A204.1 (cell line): Measurements from ENCODE around the gene MEGF6.

ENCODE experiments used
- FAIRE-seq: peaks from 2 replicates; lab custom pipeline; 2012; peaks lifted over from hg19 to GRCh38; lab: Jason Lieb, UNC

The MEGF6 gene

DNA sequence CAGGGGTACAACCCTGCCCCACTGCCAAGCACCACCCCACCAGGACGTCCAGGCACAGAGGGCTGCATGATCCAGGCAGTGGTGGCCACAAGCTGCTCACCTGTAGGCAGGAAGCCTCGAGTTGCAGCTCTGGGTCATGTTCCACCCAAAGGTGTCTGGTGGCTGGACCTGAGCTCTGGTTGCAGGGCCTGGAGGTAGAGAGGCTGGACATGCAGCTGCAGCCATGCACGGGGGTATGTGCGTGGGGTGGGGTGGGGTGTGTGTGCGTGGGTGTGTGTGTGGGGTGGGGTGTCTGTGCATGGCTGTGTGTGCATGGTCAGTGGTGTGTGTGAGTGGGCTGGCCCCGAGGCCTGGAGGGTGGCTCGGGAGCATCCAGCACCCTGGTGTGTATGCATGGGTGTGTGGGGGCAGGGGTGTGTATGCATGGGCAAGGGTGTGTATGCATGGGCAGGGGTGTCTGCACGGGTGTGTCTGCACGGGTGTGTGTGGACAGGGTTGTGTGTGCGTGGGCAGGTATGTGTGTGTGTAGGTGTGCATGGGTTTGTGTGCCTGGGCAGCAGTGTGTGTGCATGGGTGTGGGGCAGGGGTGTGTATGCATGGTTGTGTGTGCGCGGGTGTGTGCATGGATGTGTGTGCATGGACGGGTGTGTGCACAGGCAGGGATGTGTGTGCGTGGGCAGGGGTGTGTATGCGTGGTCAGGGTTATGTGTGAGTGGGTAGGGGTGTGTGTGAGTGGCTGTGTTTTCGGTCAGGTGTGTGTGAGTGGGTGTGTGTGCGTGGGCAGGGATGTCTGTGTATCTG, 141.3 kb downstream of the MEGF6 start:
- FAIRE-seq: no peak

DNA sequence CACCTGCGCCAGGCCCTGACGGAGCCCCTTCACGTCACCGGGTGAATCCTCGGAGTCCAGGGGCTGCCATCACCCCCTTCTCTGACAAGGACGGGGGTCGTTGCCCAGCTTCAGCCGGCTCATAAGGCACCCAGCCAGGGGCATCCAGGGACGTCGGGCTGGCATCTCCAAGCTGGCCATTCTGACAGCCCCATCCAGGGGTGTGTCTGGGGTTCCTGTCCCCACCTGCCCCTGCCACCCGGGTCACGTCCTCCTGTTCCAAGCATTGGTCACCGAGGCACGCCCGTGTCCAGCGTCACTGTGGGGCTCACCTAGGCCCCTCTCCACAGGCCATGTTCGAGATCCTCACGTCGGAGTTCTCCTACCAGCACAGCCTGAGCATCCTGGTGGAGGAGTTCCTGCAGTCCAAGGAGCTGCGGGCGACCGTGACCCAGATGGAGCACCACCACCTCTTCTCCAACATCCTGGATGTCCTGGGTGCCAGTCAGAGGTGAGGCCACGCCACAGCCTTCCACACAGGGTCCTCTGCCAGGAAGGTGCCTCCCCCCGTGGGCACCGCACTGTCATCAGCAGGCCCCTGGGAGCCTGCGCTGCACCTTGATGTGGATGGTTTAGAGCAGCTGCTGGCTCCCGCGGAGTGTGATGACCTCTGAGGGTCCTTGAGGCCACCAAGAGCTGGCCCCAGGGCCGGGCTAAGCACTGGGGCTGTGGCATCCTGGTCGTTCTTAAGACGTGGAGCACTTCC, 142.0 kb downstream of the MEGF6 start:
- no peak for FAIRE-seq

DNA sequence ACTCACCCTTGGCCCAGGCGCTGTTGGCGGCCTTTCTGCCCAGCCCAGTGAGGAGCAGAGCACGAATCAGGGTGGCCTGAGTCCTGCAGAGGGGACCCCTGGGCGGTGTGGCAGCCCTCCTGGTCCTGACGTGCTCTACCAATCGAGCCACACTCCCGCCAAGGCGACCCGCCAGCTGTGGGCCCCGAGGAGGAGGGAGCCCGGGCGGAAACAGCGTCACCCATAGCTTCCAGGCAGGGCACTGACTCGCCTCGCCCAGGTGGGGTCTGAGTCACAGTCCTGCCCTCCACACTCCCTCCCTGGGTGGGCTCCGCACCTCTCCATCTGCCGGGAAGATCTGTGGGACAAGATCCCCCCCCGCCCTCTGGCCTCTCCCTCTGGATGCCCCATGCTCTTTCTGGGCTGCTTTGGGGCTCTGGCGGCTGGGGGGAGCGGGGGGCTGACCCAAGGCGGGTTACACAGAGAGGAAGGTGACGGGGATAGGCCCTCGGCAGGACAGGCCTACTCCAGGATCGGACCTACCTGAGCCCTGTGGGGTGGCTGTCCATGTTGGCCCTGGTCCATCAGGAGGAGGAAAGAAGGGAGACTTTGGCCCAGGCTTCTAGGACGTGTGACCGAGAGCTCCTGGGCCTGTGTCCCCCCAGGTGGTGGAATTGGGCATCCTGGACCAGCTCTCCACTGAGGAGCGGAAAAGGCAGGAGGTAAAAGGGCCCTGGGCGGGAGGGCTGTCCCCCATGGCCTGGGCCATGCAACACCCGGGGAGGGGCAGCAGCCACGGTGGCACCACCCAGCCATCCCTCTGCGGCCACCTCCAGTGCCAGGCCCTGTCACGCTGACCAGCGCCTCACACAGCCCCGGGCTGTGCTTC, 142.8 kb downstream of the MEGF6 start:
- FAIRE-seq: no peak

DNA sequence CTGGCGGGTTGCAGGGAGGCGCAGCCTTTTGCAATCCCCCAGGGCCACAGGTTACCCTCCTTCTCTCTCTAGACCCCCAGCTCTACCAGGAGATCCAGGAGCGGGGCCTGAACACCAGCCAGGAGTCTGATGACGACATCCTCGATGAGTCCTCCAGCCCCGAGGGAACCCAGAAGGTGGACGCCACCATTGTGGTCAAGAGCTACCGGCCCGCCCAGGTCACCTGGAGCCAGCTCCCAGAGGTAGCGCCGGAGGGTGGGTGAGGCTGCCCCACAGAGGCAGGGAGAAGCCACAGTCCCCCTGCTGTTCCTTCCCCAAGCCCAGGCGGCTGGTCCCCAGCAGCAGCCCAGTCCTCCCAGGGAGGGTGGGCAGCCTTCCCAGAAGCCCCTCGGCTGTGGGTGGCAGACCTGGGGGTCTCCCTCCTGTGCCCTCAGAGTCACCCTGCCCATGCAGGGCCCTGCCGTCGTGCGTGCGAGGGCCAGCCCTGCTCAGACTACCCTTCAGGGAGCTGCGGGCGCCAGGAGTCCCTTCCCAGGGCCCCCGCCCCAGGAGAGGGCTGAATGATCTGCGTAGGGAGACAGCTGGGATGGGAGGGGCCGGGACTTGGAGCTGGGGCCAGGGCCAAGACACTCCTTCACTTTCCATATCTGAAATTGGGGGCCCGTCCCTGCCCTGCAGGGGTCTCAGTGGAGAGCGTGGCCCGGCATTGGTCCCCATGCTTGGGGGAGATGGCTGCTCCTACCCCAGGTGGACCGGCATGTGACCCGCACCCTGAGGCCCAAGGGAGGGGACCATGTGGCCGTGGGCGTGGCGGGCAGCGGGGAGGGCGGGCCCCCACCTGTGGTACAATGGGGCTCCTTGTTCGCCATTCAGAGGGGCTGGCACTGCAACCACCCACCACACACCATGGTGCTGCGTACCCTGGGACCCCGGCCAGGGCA, 143.9 kb downstream of the MEGF6 start:
- no peak for FAIRE-seq

DNA sequence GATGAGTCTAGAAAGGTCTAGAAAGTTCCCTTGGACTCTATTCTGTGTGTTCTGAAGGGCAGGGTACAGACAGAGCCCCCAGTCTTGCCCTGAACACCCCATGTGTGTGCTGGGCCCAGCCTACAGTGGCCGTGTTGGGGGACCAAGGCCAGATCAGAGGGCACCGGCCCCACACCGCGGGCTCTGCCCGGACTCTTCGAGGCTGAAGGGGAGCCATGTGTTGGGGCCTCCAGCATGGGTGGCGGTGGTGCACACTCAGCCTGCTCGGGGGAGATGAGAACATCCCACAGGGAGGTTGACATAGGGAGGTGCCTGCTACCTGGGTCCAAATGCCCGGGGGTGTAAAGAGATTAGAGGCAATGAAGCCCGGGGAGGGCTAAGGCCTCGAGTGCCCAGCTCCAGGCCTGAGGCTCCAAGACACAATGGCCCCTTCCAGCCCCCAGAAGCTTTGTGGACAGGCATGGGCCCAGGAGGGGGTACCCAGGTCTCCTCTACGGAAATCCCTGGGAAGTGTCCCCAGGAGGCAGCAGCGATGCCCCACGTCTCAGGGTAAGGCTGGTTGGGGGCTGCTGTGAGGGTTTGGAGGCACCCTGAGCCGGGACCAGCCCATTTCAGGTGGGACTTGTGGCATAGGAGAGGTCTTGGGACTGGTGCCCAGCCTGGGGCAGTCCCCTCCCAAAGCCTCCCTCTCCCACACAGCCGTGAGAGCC, 144.8 kb downstream of the MEGF6 start:
- FAIRE-seq: no peak

DNA sequence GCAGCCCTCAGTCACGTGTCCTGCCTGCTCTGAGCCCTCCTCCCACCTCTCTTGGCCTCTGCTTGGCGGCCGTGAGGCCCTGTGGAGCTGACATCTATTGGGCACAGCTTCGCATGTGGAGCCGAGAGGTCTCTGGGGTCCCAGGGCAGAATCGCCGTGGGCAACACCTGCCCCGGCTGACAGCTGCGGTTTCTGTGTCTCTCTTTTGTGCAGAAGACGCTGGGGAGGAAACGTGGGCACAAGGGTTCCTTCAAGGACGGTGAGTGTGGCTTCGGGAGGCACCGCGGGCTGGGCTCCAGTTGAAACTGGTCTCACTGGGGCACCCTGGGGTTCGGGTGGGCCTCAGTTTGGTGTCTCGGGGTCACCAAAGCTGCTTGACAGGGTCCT, 145.4 kb downstream of the MEGF6 start:
- FAIRE-seq: no peak

DNA sequence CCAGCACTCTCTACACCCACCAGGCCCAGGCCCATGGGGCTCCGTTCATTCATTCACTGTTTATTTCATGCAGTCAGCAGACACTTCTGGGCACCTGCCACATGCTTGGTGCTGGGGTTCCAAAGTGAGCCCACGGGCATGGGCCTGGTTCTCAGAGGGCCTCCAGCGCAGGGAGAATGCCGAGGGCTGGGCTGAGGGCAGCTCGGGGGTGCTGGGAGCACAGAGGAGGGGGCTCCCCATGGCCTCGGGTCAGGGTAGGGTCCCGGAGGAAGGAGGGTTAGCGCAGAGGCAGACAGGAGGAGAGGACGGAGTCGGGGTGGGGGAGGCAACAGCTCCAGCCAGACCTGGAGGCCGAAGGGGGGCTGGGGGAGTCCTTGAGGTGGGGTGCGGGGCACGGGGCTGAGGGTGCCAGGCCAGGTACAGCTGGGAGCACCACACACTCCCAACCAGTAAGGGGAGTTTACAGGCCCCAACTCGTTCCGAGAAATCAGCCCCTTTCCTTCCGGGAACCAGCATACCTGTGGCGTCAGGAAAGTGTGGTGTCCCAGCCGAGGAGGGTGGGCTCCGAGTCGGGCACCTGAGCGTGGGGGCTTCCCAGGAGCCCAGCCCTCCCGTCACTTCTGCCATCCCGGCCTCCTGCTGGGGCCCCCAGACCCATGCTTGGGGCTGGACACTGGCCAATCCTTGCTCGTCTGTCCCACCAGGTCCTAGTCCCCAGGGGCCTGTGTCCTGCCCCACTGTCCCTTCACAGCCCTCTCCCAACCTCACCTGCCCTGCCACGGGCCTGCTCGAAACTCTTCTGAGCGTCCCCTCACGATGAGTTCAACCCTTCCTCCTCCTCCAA, 146.0 kb downstream of the MEGF6 start:
- FAIRE-seq: no peak

DNA sequence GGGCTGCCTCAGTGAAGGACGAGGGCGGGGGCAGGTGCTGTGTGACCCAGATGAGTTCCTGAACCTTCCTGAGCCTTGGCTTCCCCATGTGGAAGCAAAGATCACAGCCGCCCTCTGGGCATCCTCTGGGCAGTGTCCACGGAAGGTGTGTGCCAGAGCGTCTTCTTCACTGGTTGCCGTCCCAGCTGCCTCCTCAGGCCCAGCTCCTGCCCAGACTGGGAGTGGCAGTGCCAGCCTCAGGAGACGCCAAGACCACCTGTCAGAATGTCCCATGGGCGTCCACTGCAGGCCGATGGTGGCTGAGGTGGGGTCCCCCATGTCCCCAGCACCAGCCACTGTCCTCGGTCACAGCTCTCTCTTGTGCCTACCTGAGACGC, 146.7 kb downstream of the MEGF6 start:
- no peak for FAIRE-seq

DNA sequence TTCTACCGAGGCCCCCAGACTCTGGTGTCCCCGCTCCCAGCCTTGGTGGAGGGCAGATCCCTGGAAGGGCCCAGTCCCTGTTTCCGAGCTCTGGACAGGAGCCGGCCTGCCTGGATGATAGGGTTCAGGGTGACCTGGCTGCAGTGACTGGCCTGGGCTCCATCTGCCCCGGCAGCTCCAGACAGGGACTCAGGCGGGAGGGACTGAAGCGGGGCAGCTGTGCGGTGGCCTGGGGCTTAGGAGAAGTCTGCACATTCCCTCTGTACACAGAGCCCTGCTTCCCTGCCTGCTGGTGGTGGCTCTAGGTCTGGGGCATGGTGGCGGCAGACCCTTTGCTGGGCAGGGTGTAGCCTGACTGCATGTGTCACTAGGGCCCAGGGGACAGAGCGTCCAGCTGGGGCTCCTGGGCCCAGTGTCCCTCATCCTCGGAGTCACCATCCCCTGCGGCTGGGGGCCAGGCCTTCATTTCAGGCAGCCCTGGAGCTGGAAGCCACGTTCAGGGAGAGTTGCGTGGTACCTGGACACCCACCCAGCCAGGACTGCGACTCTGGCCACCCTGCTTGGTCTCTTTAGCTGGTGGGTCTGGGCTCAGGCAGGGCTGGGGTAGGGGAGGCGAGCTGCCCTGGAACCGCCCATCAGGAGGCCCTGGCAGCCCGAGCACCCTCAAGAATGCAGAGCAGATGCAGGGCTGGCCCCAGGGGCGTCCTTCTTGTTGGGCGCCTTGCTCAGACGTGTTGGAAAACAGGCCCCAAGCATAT, 147.2 kb downstream of the MEGF6 start:
- FAIRE-seq: no peak

DNA sequence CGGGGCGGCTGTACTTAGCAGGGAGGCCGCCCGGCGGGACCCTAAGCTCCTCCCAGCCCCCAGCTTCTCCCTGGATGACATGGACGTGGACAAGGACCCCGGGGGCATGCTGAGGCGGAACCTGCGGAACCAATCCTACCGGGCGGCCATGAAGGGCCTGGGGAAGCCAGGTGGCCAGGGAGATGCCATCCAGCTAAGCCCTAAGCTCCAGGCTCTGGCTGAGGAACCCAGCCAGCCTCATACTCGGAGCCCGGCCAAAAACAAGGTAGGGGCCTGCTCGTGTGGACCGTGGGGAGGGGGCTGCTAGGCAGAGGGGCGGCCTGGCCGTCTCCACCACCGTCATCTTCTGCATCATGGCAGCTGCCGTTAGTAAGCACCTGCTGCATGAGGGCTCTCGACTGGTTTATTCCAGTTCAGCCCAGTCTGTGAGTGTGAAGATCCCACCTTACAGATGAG, 147.9 kb downstream of the MEGF6 start:
- FAIRE-seq: no peak

DNA sequence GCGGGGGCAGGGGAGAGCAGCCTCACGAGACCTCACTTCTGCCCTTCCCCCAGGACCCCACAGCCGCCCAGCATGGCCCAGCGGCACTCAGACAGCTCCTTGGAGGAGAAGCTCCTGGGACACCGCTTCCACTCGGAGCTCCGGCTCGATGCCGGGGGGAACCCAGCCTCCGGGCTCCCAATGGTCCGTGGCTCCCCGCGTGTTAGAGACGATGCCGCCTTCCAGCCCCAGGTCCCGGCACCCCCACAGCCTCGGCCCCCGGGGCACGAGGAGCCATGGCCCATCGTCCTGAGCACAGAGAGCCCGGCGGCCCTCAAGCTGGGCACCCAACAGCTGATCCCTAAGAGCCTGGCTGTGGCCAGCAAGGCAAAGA, 148.3 kb downstream of the MEGF6 start:
- no peak for FAIRE-seq

DNA sequence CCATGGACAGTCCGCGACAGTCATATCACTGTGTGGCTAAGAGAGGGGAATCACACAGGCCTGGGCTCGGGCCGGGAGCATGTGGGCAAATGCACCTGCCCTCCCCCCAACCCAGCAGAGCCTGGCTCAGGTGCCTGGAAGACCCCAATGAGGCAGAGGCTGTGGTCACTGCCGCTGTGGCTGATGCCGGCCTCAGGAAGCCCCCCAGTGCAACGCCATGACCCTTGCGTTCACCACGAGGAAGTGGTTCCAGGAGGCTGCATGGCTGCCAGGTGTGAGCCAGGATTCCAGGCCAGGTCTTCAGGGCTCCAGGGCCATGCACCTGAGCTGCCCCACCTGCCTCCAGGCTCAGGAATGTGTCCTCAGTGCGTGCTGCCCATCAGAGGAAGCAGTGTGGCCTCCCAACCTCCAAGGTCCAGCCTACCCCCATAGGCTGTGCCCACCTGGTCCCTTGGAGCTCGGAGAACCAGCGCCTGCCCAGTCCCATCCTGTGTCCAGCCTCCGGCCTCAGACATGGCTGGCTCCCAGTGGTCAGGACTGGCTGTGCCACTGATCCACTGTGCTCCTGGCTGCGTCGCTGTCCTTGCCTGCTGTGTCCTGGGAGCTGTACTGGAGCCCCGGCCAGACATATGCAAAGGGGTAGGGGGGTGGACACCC, 148.8 kb downstream of the MEGF6 start:
- FAIRE-seq: no peak

DNA sequence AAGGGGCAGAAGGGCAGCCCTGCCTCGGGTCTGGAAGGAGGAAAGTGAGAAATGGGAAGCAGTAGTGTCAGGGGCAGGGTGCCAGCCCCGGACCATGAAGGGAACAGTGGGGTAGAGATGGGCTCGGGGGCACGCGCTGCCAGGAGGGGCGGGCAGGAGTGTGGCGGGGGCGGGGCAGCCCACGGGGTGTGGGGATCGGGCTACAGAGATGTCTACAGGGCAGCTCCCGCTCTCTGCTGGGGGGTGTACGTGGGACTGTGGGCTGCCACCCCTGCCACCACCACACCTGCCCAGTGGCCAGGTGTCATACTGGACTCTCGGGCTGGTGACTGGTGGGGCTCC, 149.4 kb downstream of the MEGF6 start:
- no peak for FAIRE-seq

DNA sequence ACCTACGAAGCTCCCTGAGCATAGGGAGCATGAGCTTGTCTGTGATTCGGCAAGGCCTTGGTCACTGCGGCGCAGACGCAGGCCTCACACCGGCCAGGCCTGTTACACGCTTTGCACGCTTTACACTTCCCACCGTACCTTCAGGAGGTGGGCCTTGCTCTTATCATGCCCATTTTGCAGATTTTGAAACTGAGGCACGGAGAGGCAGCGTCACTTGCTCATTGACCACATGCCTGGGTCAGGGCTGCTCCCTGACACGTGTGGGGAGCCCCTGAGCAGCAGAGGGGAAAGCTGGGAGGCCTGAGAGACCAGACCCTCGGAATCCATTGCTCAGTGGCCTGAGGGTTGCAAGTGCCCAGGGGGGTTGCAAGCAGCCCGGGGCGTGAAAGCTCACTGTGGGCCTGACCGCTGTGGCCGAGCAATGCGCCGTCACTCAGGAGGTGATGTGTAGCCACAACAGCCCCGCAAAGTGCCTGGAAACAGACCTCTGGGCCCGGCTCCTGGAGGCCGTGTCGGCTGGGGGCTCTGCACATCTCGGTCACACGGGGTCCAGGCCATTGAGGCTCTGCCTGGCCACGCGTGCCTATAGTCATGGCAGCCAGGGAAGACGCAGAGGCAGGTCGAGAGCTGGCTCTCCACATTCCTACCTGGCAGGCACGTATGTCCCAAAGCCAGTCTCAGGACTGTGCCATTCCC, 149.9 kb downstream of the MEGF6 start:
- no peak for FAIRE-seq

DNA sequence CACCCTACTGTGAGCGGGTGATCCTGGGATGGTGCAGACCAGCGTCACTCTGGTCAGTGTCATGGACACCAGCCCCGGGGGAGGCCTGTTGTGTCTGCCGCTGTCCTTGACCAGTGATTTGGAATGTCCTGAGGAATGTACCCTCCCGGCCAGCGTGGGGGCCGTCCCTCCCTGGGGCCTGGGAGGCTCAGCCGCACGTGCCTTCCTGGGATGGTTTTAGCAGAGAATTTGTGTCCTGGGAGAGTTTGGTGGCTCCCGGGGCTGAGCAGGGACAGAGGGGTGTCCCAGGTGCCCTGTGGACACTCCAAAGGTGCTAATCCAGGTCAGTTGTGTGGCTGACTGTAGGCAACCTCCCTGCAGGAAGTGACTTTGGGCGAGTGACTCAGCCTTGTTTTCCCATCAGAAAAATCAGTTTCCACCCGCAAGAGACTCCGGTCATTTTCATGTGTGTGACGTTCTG, 150.6 kb downstream of the MEGF6 start:
- FAIRE-seq: no peak

DNA sequence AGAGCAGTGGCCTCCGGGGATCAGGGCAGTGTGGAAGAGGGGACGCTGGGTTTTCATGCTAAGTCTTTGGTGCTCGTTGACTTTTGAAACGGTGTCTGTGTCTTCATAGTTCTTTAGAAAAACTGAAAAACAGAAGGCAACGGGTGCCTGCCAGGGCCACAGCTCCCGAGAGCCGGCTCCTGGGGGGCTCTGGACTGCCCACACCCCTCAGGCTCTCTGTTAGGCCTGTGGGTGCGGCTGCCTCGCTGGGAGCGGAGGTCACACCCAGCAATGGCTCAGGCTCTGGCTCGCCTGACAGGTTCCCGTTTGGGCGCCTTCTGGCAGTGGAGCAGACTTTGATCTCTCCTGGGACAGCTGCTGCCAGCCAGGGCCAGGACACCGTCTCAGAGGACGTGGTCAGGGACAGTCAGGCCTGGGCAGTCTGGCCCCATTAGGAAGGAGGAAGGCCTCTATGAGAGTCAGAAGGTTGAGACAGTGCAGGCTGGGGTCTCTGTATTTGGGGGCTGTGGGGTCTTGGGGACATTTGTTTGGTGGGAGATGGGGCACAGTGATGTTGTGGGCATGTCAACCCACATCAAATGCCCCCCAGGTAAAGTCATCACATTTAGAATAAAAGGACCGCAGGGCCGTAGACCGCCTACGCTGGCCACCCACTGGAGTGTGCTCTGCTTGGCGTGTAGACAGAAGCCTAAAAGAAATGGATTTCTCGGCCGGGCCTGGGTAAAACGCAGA, 151.2 kb downstream of the MEGF6 start:
- no peak for FAIRE-seq
